ENCODE results near the gene SNTB2. TPM values are rescaled to one million over a fixed set of nuclear protein-coding genes. Genes with fewer than 3 reads are reported as not detected.
"Not testable (repeated sequence)": the region's sequence is repeated elsewhere in the genome, so short reads cannot be mapped to it uniquely, and the experiment has no call there.

SNTB2 gene
- total RNA-seq, 4 donors from 2014 or later, result 13.3 to 36.8 (median 33.0) TPM

- in situ Hi-C loops (cut with MboI; ENCODE audit: low sequenced_read_pairs in 4 of 4) (no loop called here), intact Hi-C loops (cut with DNase I; ENCODE audit: low total_unique reads) (no loop called here)
- H3K4me3 ChIP-seq, result no peak overlapping the region
- no peak for TF ChIP-seq POLR2A (IDR thresholded peaks at IDR 0.05)
- TF ChIP-seq CTCF (IDR thresholded peaks at IDR 0.05 in 4 of 5, conservative IDR thresholded peaks at IDR 0.05 in 1 of 5), result no peak
- DNase-seq, result no peak
- ATAC-seq, result no peak
- no peak overlapping the region for H3K27ac ChIP-seq
- no peaks in the 10 kb centered on the region for H3K27me3 ChIP-seq
- peaks cover 6 to 10% of the 10 kb centered on the region in 2 donors for H3K4me1 ChIP-seq
- no peaks in the 10 kb centered on the region for H3K9me3 ChIP-seq
- H3K36me3 ChIP-seq, result no peaks in the 10 kb centered on the region
Measured at GRCh38 chr16:69244336-69244735, 57.4 kb downstream of the SNTB2 start.

DNA sequence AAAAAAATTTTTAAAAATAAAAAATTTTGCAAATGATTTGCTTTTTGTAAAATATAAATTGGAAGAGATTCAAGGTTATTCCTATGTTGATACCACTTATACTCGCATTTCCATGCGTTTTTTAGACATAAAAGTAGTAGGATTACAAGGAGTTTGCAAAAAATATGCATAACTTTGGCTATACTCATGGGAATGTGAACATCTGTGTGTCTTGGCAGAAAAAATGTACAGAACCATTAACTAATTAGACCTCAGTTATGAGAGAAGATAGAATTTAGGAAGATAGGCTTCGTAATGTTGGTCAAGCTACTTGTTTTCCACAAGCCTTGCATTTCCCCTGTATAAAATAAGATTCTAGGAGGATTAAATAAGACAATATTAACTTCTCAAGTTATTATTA lies 63.1 kb downstream of the SNTB2 start:
- intact Hi-C loops (cut with DNase I; ENCODE audit: low total_unique reads) (no loop called here), in situ Hi-C loops (cut with MboI; ENCODE audit: low sequenced_read_pairs in 4 of 4) (no loop called here)
- Histone ChIP-seq H3K36me3 (no peaks in the 10 kb centered on the region), H3K27ac (no peak overlapping the region), H3K4me3 (no peak overlapping the region), H3K4me1 (peaks cover 0 to 12% of the 10 kb centered on the region in 2 donors), H3K27me3 (no peaks in the 10 kb centered on the region), H3K9me3 (no peaks in the 10 kb centered on the region)
- no peak for ATAC-seq
- no peak for DNase-seq
- TF ChIP-seq CTCF (IDR thresholded peaks at IDR 0.05 in 4 of 5, conservative IDR thresholded peaks at IDR 0.05 in 1 of 5) (no peak), POLR2A (IDR thresholded peaks at IDR 0.05) (no peak)

DNA sequence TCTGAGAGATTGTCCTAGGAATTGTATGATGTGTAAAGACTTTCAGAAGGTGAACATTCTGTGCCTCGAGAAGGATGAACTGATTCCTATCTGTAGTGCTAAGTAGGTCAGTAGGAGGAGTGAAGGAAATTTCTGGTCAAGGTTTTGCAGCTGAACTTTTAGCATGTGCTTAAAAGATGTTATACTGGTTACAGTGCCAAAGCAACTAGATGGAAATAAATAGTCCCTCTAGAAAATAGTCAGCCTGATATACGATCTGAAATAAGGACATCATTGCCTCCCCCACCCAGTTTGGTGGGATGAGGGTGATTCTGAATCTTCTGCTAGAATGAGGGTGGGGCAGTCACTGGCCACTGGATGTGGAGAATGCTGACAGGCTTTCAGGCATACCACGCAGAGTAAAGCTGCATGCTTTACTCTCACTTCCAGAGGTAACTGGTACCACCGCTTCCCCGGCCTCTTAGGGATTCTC lies 66.9 kb downstream of the SNTB2 start:
- DNase-seq (no peak), ATAC-seq (peak; percentile 74 to 86)
- no peaks in the 10 kb centered on the region for H3K9me3 ChIP-seq
- peaks cover 0 to 12% of the 10 kb centered on the region in 2 donors for H3K4me1 ChIP-seq
- no peaks in the 10 kb centered on the region for H3K27me3 ChIP-seq
- no peaks in the 10 kb centered on the region for H3K36me3 ChIP-seq
- in situ Hi-C loops (cut with MboI; ENCODE audit: low sequenced_read_pairs in 4 of 4) (no loop called here), intact Hi-C loops (cut with DNase I; ENCODE audit: low total_unique reads) (no loop called here)
- peak overlapping the region; percentile 8 to 36 (median 24) for H3K27ac ChIP-seq
- no peak overlapping the region for H3K4me3 ChIP-seq
- no peak for TF ChIP-seq CTCF (IDR thresholded peaks at IDR 0.05 in 4 of 5, conservative IDR thresholded peaks at IDR 0.05 in 1 of 5)
- no peak for TF ChIP-seq POLR2A (IDR thresholded peaks at IDR 0.05)

GRCh38 chr16:69259428-69259764 lies 72.4 kb downstream of the SNTB2 start:
- H3K27me3 ChIP-seq; H3K4me3 ChIP-seq; H3K27ac ChIP-seq; ATAC-seq; DNase-seq; H3K36me3 ChIP-seq; H3K9me3 ChIP-seq; intact Hi-C loops (cut with DNase I; ENCODE audit: low total_unique reads); in situ Hi-C loops (cut with MboI; ENCODE audit: low sequenced_read_pairs in 4 of 4); H3K4me1 ChIP-seq: not testable (repeated sequence)

DNA sequence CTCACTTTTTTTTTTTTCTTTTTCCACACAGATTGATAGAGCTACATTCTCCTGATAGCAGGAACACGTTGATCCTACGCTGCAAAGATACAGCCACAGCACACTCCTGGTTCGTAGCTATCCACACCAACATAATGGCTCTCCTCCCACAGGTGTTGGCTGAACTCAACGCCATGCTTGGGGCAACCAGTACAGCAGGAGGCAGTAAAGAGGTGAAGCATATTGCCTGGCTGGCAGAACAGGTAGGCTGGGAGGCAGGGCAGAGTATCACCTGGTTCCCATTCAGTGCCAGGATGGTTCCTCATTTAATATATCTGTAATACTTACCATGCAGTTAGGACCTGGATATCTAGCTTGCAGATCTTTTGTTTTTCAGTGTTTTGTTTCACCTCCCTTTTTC lies 73.1 kb downstream of the SNTB2 start:
- Histone ChIP-seq H3K27me3 (no peaks in the 10 kb centered on the region), H3K27ac (no peak overlapping the region), H3K4me3 (no peak overlapping the region), H3K36me3 (peaks cover 0 to 10% of the 10 kb centered on the region in 2 donors), H3K9me3 (no peaks in the 10 kb centered on the region), H3K4me1 (no peaks in the 10 kb centered on the region)
- ATAC-seq, result no peak
- in situ Hi-C loops (cut with MboI; ENCODE audit: low sequenced_read_pairs in 4 of 4), result no loop called here
- intact Hi-C loops (cut with DNase I; ENCODE audit: low total_unique reads), result no loop called here
- DNase-seq, result no peak
- TF ChIP-seq POLR2A (IDR thresholded peaks at IDR 0.05) (no peak), CTCF (IDR thresholded peaks at IDR 0.05 in 4 of 5, conservative IDR thresholded peaks at IDR 0.05 in 1 of 5) (no peak)
